ENCODE data around the gene CCM2.
A peak's percentile ranks its signal among the peaks of the same experiment; 100 is the strongest.

The CCM2 gene

GRCh38 chr7:45073031-45073785 lies 73.2 kb downstream of the CCM2 start:
- DNase-seq, result no peak
- in situ Hi-C loops (cut with MboI; ENCODE audit: low pct_unique_long_range_greater_than_20kb, low sequenced_read_pairs), result no loop called here

GRCh38 chr7:45073786-45074527 lies 74.0 kb downstream of the CCM2 start:
- in situ Hi-C loops (cut with MboI; ENCODE audit: low pct_unique_long_range_greater_than_20kb, low sequenced_read_pairs), result no loop called here
- no peak for DNase-seq

- in situ Hi-C loops (cut with MboI; ENCODE audit: low pct_unique_long_range_greater_than_20kb, low sequenced_read_pairs), result no loop called here
Observed at GRCh38 chr7:45074528-45075354, 74.7 kb downstream of the CCM2 start.

GRCh38 chr7:45075355-45075644 lies 75.3 kb downstream of the CCM2 start:
- in situ Hi-C loops (cut with MboI; ENCODE audit: low pct_unique_long_range_greater_than_20kb, low sequenced_read_pairs), result no loop called here
- DNase-seq, result no peak

More at GRCh38 chr7:45074528-45075354, 74.7 kb downstream of the CCM2 start:
- no peak for DNase-seq

GRCh38 chr7:45075871-45076796 lies 76.1 kb downstream of the CCM2 start:
- DNase-seq, result no peak
- in situ Hi-C loops (cut with MboI; ENCODE audit: low pct_unique_long_range_greater_than_20kb, low sequenced_read_pairs), result no loop called here

GRCh38 chr7:45076946-45077345 lies 76.9 kb downstream of the CCM2 start:
- DNase-seq, result no peak
- in situ Hi-C loops (cut with MboI; ENCODE audit: low pct_unique_long_range_greater_than_20kb, low sequenced_read_pairs), result no loop called here

GRCh38 chr7:45077579-45077978 lies 77.6 kb downstream of the CCM2 start:
- in situ Hi-C loops (cut with MboI; ENCODE audit: low pct_unique_long_range_greater_than_20kb, low sequenced_read_pairs), result no loop called here
- no peak for DNase-seq

- in situ Hi-C loops (cut with MboI; ENCODE audit: low pct_unique_long_range_greater_than_20kb, low sequenced_read_pairs), result no loop called here
- DNase-seq, result no peak
Observed at GRCh38 chr7:45078125-45078681, 78.2 kb downstream of the CCM2 start.

- in situ Hi-C loops (cut with MboI; ENCODE audit: low pct_unique_long_range_greater_than_20kb, low sequenced_read_pairs), result no loop called here
- DNase-seq, result peak; percentile 26
Observed at GRCh38 chr7:45080265-45080957, 80.4 kb downstream of the CCM2 start.

GRCh38 chr7:45080958-45081669 lies 81.1 kb downstream of the CCM2 start:
- in situ Hi-C loops (cut with MboI; ENCODE audit: low pct_unique_long_range_greater_than_20kb, low sequenced_read_pairs), result no loop called here
- DNase-seq, result no peak

GRCh38 chr7:45081670-45081974 lies 81.6 kb downstream of the CCM2 start:
- in situ Hi-C loops (cut with MboI; ENCODE audit: low pct_unique_long_range_greater_than_20kb, low sequenced_read_pairs), result no loop called here
- no peak for DNase-seq

GRCh38 chr7:45082031-45082830 lies 82.2 kb downstream of the CCM2 start:
- in situ Hi-C loops (cut with MboI; ENCODE audit: low pct_unique_long_range_greater_than_20kb, low sequenced_read_pairs), result no loop called here
- DNase-seq, result no peak

- no peak for DNase-seq
- in situ Hi-C loops (cut with MboI; ENCODE audit: low pct_unique_long_range_greater_than_20kb, low sequenced_read_pairs), result no loop called here
Observed at GRCh38 chr7:45082831-45083331, 82.9 kb downstream of the CCM2 start.

GRCh38 chr7:45084336-45084735 lies 84.3 kb downstream of the CCM2 start:
- in situ Hi-C loops (cut with MboI; ENCODE audit: low pct_unique_long_range_greater_than_20kb, low sequenced_read_pairs), result no loop called here
- no peak for DNase-seq

- in situ Hi-C loops (cut with MboI; ENCODE audit: low pct_unique_long_range_greater_than_20kb, low sequenced_read_pairs), result no loop called here
- no peak for DNase-seq
Observed at GRCh38 chr7:45084901-45085618, 85.1 kb downstream of the CCM2 start.

- no peak for DNase-seq
- in situ Hi-C loops (cut with MboI; ENCODE audit: low pct_unique_long_range_greater_than_20kb, low sequenced_read_pairs), result no loop called here
Observed at GRCh38 chr7:45085619-45086200, 85.7 kb downstream of the CCM2 start.
